Measurements from ENCODE around the gene MRPL55.

GRCh38 chr1:228142701-228143136 is 33.6 kb upstream of the MRPL55 start:
- no peak for TF ChIP-seq CTCF (IDR thresholded peaks at IDR 0.05)
- TF ChIP-seq POLR2A (IDR thresholded peaks at IDR 0.05): no peak
- TF ChIP-seq POLR2AphosphoS5 (IDR thresholded peaks at IDR 0.05): no peak

All from prostate gland (tissue), 2 donors.